Measurements from ENCODE around the gene FADS6. TPM values are rescaled to one million over a fixed set of nuclear protein-coding genes. Genes with fewer than 3 reads are reported as not detected.

FADS6 gene
- total RNA-seq, 1 donor from 2014 or later: not detected

- no peak for DNase-seq (ENCODE audit: low spot score)
Observed at GRCh38 chr17:74855323-74855722, 38.1 kb downstream of the FADS6 start.

- DNase-seq (ENCODE audit: low spot score): no peak
Observed at GRCh38 chr17:74854792-74855191, 38.6 kb downstream of the FADS6 start.

- no peak for DNase-seq (ENCODE audit: low spot score)
Observed at GRCh38 chr17:74853669-74854068, 39.8 kb downstream of the FADS6 start.

- DNase-seq (ENCODE audit: low spot score): no peak
Observed at GRCh38 chr17:74853048-74853397, 40.4 kb downstream of the FADS6 start.

GRCh38 chr17:74852237-74853047, 41.0 kb downstream of the FADS6 start:
- no peak for DNase-seq (ENCODE audit: low spot score)

GRCh38 chr17:74851612-74852236, 41.7 kb downstream of the FADS6 start:
- DNase-seq (ENCODE audit: low spot score): no peak

GRCh38 chr17:74850914-74851313, 42.5 kb downstream of the FADS6 start:
- DNase-seq (ENCODE audit: low spot score): no peak

- no peak for DNase-seq (ENCODE audit: low spot score)
Observed at GRCh38 chr17:74850310-74850709, 43.1 kb downstream of the FADS6 start.

- no peak for DNase-seq (ENCODE audit: low spot score)
Observed at GRCh38 chr17:74848656-74849399, 44.6 kb downstream of the FADS6 start.

GRCh38 chr17:74846621-74847020, 46.8 kb downstream of the FADS6 start:
- DNase-seq (ENCODE audit: low spot score): no peak

GRCh38 chr17:74843352-74843627, 50.1 kb downstream of the FADS6 start:
- no peak for DNase-seq (ENCODE audit: low spot score)

- DNase-seq (ENCODE audit: low spot score): no peak
Observed at GRCh38 chr17:74842599-74843351, 50.7 kb downstream of the FADS6 start.

GRCh38 chr17:74842146-74842598, 51.3 kb downstream of the FADS6 start:
- no peak for DNase-seq (ENCODE audit: low spot score)

- no peak for DNase-seq (ENCODE audit: low spot score)
Observed at GRCh38 chr17:74840989-74841666, 52.3 kb downstream of the FADS6 start.

- no peak for DNase-seq (ENCODE audit: low spot score)
Observed at GRCh38 chr17:74839990-74840852, 53.2 kb downstream of the FADS6 start.

GRCh38 chr17:74838274-74838673, 55.2 kb downstream of the FADS6 start:
- DNase-seq (ENCODE audit: low spot score): no peak

- DNase-seq (ENCODE audit: low spot score): no peak
Observed at GRCh38 chr17:74836691-74837467, 56.6 kb downstream of the FADS6 start.

- DNase-seq (ENCODE audit: low spot score): no peak
Observed at GRCh38 chr17:74836191-74836590, 57.2 kb downstream of the FADS6 start.

Data from mesenteric fat pad (tissue), 1 donor.